HEK293 (cell line): Measurements from ENCODE around the gene ATP11C.

ENCODE experiments used
- GFI1B ChIP-seq: fragments of 450-650 bp; formaldehyde crosslinking; IDR thresholded peaks from 2 replicates; pipeline ENCODE4 v1.5.1; 2016; ENCODE audit warnings: missing biosample characterization, missing genetic modification characterization
- GLI4 ChIP-seq: fragments of 450-650 bp; formaldehyde crosslinking; IDR thresholded peaks from 2 replicates; pipeline ENCODE4 v1.5.1; 2016; ENCODE audit warnings: missing biosample characterization, missing genetic modification characterization
- SP2 ChIP-seq: fragments of 450-650 bp; formaldehyde crosslinking; IDR thresholded peaks from 2 replicates; pipeline ENCODE4 v1.5.1; 2016; ENCODE audit warnings: missing biosample characterization, missing genetic modification characterization
- ZFHX2 ChIP-seq: fragments of 450-650 bp; formaldehyde crosslinking; conservative IDR thresholded peaks from 2 replicates; pipeline ENCODE4 v1.5.1; 2016; ENCODE audit warnings: missing biosample characterization, missing genetic modification characterization
- ZNF112 ChIP-seq: fragments of 450-650 bp; formaldehyde crosslinking; IDR thresholded peaks from 2 replicates; pipeline ENCODE4 v1.5.0; 2017; ENCODE audit warnings: missing biosample characterization, missing genetic modification characterization
- ZNF138 ChIP-seq: fragments of 450-650 bp; formaldehyde crosslinking; IDR thresholded peaks from 2 replicates; pipeline ENCODE4 v1.5.1; 2016; ENCODE audit warnings: missing biosample characterization, missing genetic modification characterization, borderline replicate concordance
- ZNF37A ChIP-seq: fragments of 450-650 bp; IDR thresholded peaks from 2 replicates; pipeline ENCODE4 v1.5.1; 2018; ENCODE audit warnings: missing biosample characterization, missing genetic modification characterization
- ZNF747 ChIP-seq: fragments of 450-650 bp; formaldehyde crosslinking; IDR thresholded peaks from 2 replicates; pipeline ENCODE4 v1.5.1; 2016; ENCODE audit warnings: missing biosample characterization, missing genetic modification characterization
- TF ChIP-seq, protein P1 (sequence below): fragments of 450-650 bp; formaldehyde crosslinking; IDR thresholded peaks from 2 replicates; pipeline ENCODE4 v1.5.1; 2016; ENCODE audit warnings: missing biosample characterization, missing genetic modification characterization
- TF ChIP-seq, protein P2 (sequence below): fragments of 450-650 bp; formaldehyde crosslinking; IDR thresholded peaks from 2 replicates; pipeline ENCODE4; 2016; ENCODE audit warnings: missing biosample characterization, missing genetic modification characterization
- TF ChIP-seq, protein P3 (sequence below): fragments of 450-650 bp; formaldehyde crosslinking; IDR thresholded peaks from 2 replicates; pipeline ENCODE4 v1.5.1; 2017; ENCODE audit warnings: missing biosample characterization, missing genetic modification characterization

DNA sequence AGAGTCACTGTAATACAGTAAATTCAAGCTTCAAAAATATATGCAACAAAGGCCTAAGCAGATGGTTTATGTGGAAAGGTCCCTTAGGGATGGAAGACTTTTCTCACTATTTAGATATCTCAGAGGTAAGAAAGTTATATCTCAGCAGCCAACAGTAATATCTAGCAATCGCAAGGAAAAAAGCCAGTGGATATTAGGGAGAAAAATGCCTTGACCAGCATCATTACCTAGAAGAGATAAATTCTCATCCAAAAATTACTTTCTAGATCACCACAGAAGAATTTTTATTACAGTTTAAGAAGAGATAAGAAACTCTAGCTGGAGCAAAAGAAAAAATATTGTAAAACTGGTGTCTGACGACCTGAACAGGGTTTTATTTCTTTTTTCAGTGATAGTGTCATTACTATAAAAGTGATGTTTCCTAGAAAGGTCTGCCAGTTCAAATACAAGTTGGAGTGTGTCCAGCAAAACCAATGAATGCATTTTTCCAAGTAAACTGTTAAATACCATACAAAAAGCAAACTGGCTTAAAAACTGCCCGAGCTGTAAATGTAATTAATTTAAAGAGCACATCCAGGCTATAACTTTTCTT is 100.0 kb downstream of the ATP11C start:
- TF ChIP-seq GFI1B: no peak
- no peak for TF ChIP-seq ZNF37A (tag by site-specific recombination)
- TF ChIP-seq, protein P1, sequence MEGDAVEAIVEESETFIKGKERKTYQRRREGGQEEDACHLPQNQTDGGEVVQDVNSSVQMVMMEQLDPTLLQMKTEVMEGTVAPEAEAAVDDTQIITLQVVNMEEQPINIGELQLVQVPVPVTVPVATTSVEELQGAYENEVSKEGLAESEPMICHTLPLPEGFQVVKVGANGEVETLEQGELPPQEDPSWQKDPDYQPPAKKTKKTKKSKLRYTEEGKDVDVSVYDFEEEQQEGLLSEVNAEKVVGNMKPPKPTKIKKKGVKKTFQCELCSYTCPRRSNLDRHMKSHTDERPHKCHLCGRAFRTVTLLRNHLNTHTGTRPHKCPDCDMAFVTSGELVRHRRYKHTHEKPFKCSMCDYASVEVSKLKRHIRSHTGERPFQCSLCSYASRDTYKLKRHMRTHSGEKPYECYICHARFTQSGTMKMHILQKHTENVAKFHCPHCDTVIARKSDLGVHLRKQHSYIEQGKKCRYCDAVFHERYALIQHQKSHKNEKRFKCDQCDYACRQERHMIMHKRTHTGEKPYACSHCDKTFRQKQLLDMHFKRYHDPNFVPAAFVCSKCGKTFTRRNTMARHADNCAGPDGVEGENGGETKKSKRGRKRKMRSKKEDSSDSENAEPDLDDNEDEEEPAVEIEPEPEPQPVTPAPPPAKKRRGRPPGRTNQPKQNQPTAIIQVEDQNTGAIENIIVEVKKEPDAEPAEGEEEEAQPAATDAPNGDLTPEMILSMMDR: no peak
- TF ChIP-seq, protein P2, sequence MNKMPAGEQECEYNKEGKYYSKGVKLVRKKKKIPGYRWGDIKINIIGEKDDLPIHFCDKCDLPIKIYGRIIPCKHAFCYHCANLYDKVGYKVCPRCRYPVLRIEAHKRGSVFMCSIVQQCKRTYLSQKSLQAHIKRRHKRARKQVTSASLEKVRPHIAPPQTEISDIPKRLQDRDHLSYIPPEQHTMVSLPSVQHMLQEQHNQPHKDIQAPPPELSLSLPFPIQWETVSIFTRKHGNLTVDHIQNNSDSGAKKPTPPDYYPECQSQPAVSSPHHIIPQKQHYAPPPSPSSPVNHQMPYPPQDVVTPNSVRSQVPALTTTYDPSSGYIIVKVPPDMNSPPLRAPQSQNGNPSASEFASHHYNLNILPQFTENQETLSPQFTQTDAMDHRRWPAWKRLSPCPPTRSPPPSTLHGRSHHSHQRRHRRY: no peak
- TF ChIP-seq GLI4 (tag by site-specific recombination): no peak
- no peak for TF ChIP-seq ZFHX2 (tag by site-specific recombination)
- no peak for TF ChIP-seq SP2
- no peak for TF ChIP-seq ZNF747 (tag by site-specific recombination)
- no peak for TF ChIP-seq ZNF112
- no peak for TF ChIP-seq ZNF138 (tag by site-specific recombination)
- TF ChIP-seq, protein P3, sequence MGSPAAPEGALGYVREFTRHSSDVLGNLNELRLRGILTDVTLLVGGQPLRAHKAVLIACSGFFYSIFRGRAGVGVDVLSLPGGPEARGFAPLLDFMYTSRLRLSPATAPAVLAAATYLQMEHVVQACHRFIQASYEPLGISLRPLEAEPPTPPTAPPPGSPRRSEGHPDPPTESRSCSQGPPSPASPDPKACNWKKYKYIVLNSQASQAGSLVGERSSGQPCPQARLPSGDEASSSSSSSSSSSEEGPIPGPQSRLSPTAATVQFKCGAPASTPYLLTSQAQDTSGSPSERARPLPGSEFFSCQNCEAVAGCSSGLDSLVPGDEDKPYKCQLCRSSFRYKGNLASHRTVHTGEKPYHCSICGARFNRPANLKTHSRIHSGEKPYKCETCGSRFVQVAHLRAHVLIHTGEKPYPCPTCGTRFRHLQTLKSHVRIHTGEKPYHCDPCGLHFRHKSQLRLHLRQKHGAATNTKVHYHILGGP: peak; percentile 82
